H9 (cell line): ENCODE data around the gene VSTM2L. TPM values are rescaled to one million over a fixed set of nuclear protein-coding genes. Genes with fewer than 3 reads are reported as not detected.

ENCODE experiments used
- DNase-seq: peaks from one replicate; pipeline ENCODE4 v3.0.0-alpha.2; 2017
- H2AFZ ChIP-seq: one replicate; pipeline ENCODE4 v1.6.1; 2013; ENCODE audit warnings: mild to moderate bottlenecking, low read length, control low read depth, moderate library complexity
- H2AK5ac ChIP-seq: 2 replicates; pipeline ENCODE4 v1.6.1; 2013; ENCODE audit warnings: low read length, control low read depth, mixed read lengths; ENCODE audit not compliant: insufficient read length
- H2BK120ac ChIP-seq: one replicate; pipeline ENCODE4 v1.6.1; 2013; ENCODE audit warnings: low read depth, mild to moderate bottlenecking, low read length, control low read depth, inconsistent platforms; ENCODE audit not compliant: poor library complexity, severe bottlenecking
- H2BK12ac ChIP-seq: 2 replicates; pipeline ENCODE4 v1.6.1; 2013; ENCODE audit warnings: low read length, control low read depth, mixed read lengths, low read depth; ENCODE audit not compliant: insufficient read length
- H2BK15ac ChIP-seq: 2 replicates; pipeline ENCODE4 v1.6.1; 2013; ENCODE audit warnings: low read depth, low read length, control low read depth
- H2BK20ac ChIP-seq: one replicate; pipeline ENCODE4 v1.6.1; 2013; ENCODE audit warnings: low read depth, mild to moderate bottlenecking, low read length, control low read depth, inconsistent platforms; ENCODE audit not compliant: poor library complexity, severe bottlenecking
- H2BK5ac ChIP-seq: 2 replicates; pipeline ENCODE4 v1.6.1; 2013; ENCODE audit warnings: low read length, control low read depth, mixed read lengths; ENCODE audit not compliant: insufficient read length
- H3K14ac ChIP-seq: 2 replicates; pipeline ENCODE4 v1.6.1; 2013; ENCODE audit warnings: low read length, control low read depth; ENCODE audit not compliant: insufficient read depth
- H3K18ac ChIP-seq: 2 replicates; pipeline ENCODE4 v1.6.1; 2013; ENCODE audit warnings: low read depth, mild to moderate bottlenecking, mixed read lengths, low read length, control low read depth; ENCODE audit not compliant: insufficient read length
- H3K23ac ChIP-seq: 2 replicates; pipeline ENCODE4 v1.6.1; 2013; ENCODE audit warnings: low read length, control low read depth, mixed read lengths, low read depth; ENCODE audit not compliant: insufficient read length
- H3K23me2 ChIP-seq: 2 replicates; pipeline ENCODE4 v1.6.1; 2013; ENCODE audit warnings: low read depth, mild to moderate bottlenecking, mixed read lengths, low read length, control low read depth; ENCODE audit not compliant: insufficient read length, poor library complexity, severe bottlenecking
- H3K27ac ChIP-seq: 2 replicates; pipeline ENCODE4 v1.5.1; 2013; ENCODE audit warnings: low read length, control low read depth, mixed read lengths, low read depth; ENCODE audit not compliant: insufficient read length
- H3K27me3 ChIP-seq: 2 replicates; pipeline ENCODE4 v1.6.1; 2013; ENCODE audit warnings: low read length, control low read depth, inconsistent platforms; ENCODE audit not compliant: insufficient read depth
- H3K4ac ChIP-seq: 2 replicates; pipeline ENCODE4 v1.6.1; 2013; ENCODE audit warnings: low read depth, mild to moderate bottlenecking, control low read depth, inconsistent platforms, low read length, moderate library complexity
- H3K4me1 ChIP-seq: 2 replicates; pipeline ENCODE4 v1.6.1; 2013; ENCODE audit warnings: low read length, control low read depth, inconsistent platforms; ENCODE audit not compliant: insufficient read depth
- H3K4me2 ChIP-seq: 2 replicates; pipeline ENCODE4 v1.6.1; 2013; ENCODE audit warnings: low read length, control low read depth, mixed read lengths; ENCODE audit not compliant: insufficient read length, insufficient read depth
- H3K56ac ChIP-seq: 2 replicates; pipeline ENCODE4 v1.6.1; 2013; ENCODE audit warnings: low read depth, mild to moderate bottlenecking, mixed read lengths, low read length, control low read depth; ENCODE audit not compliant: insufficient read length
- H3K79me1 ChIP-seq: 2 replicates; pipeline ENCODE4 v1.6.1; 2013; ENCODE audit warnings: low read depth, mild to moderate bottlenecking, moderate library complexity, low read length, control low read depth, inconsistent platforms; ENCODE audit not compliant: insufficient read depth, poor library complexity, severe bottlenecking
- H3K79me2 ChIP-seq: 2 replicates; pipeline ENCODE4 v1.6.1; 2013; ENCODE audit warnings: low read length, control low read depth, inconsistent platforms; ENCODE audit not compliant: insufficient read depth
- H3K9ac ChIP-seq: 2 replicates; pipeline ENCODE4 v1.6.1; 2013; ENCODE audit warnings: low read length, control low read depth, mixed read lengths; ENCODE audit not compliant: insufficient read length; ENCODE audit errors: extremely low read depth
- H3K9me3 ChIP-seq: one replicate; pipeline ENCODE4 v1.6.1; 2013; ENCODE audit warnings: low read depth, low read length, inconsistent platforms; ENCODE audit not compliant: control insufficient read depth
- H3T11ph ChIP-seq: one replicate; pipeline ENCODE4 v1.6.1; 2013; ENCODE audit warnings: mild to moderate bottlenecking, low read length, control low read depth, inconsistent platforms
- H4K20me1 ChIP-seq: one replicate; pipeline ENCODE4 v1.6.1; 2013; ENCODE audit not compliant: control insufficient read depth, insufficient read length, insufficient read depth
- H4K5ac ChIP-seq: 2 replicates; pipeline ENCODE4 v1.6.1; 2013; ENCODE audit warnings: low read depth, mild to moderate bottlenecking, mixed read lengths, low read length, control low read depth; ENCODE audit not compliant: insufficient read length
- H4K8ac ChIP-seq: replicated peaks from 2 replicates; pipeline ENCODE4 v1.6.1; 2013; ENCODE audit warnings: low read length, control low read depth, mixed read lengths, low read depth; ENCODE audit not compliant: insufficient read length
- H4K91ac ChIP-seq: 2 replicates; pipeline ENCODE4 v1.6.1; 2013; ENCODE audit warnings: low read depth, mild to moderate bottlenecking, moderate library complexity, mixed read lengths, low read length, control low read depth; ENCODE audit not compliant: insufficient read length
- H3K27ac Mint-ChIP-seq, 3 experiments: 2 replicates in 2 of 3; 3 replicates in 1 of 3; pipeline ENCODE4 v1.8.0; 2020 to 2021; ENCODE audit warnings: mixed read lengths in 3 of 3, mild to moderate bottlenecking in 1 of 3, moderate library complexity in 1 of 3
- H3K27me3 Mint-ChIP-seq: 2 replicates; pipeline ENCODE4 v1.8.0; 2021; ENCODE audit warnings: low read depth, mild to moderate bottlenecking, moderate library complexity, mixed read lengths
- H3K36me3 Mint-ChIP-seq, 3 experiments: 2 replicates in 2 of 3; 3 replicates in 1 of 3; pipeline ENCODE4 v1.8.0; 2020 to 2021; ENCODE audit warnings: low read depth in 3 of 3, mixed read lengths in 3 of 3; ENCODE audit not compliant: insufficient read depth in 1 of 3
- H3K4me1 Mint-ChIP-seq, 2 experiments: 2 replicates each; pipeline ENCODE4 v1.8.0; 2020; ENCODE audit warnings: mixed read lengths in 2 of 2
- H3K4me3 Mint-ChIP-seq, 2 experiments: 2 replicates in 1 of 2; 3 replicates in 1 of 2; pipeline ENCODE4 v1.8.0; 2020 to 2021; ENCODE audit warnings: mild to moderate bottlenecking in 2 of 2, mixed read lengths in 2 of 2, moderate library complexity in 1 of 2
- H3K9me3 Mint-ChIP-seq, 2 experiments: 2 replicates in 1 of 2; 3 replicates in 1 of 2; pipeline ENCODE4 v1.8.0; 2020; ENCODE audit warnings: mild to moderate bottlenecking in 2 of 2, mixed read lengths in 2 of 2, moderate library complexity in 1 of 2
- WGBS: extraction: QIAGEN DNeasy Blood & Tissue Kit; methylation state at CpG from one replicate; pipeline ENCODE4 v1.1.7; 2013; ENCODE audit warnings: missing lambda C conversion rate, low lambda C conversion rate, mixed read lengths; ENCODE audit not compliant: insufficient read length; ENCODE audit errors: extremely low coverage; 5-methylcytosine and 5-hydroxymethylcytosine counted together
- total RNA-seq: library from RNA; stranded (reverse); gene quantifications from 2 replicates; pipeline ENCODE4 v1.2.1, GENCODE V29; 2021
- TF ChIP-seq, protein P1 (sequence below): fragments of 200-600 bp; sonication (generic); conservative IDR thresholded peaks from 3 replicates; pipeline ENCODE4 v1.8.0; 2021; ENCODE audit warnings: antibody characterized with exemption, mild to moderate bottlenecking

VSTM2L gene
- total RNA-seq, 1 experiment from 2014 or later = 2.1 TPM

DNA sequence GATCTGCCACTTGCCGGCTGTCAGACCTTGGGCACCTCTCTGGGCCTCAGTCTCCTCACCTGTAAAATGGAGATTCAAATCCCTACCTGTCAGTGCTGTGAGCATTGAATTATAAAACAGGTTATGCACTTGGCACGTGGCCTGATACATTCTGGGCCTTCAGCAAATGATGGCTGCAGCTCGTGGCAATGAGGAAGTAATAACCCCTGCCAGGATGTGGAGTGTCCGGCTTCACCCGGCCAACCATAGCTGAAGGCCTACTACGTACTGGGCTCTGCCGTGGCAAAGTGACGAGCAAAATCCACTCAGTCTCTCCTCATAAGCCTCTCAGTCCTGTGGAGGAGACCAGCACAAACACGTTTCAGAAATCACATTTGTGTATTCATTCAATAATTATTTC, 10.9 kb upstream of the VSTM2L start:
- no peak overlapping the region for H4K5ac ChIP-seq
- no peak overlapping the region for H2BK5ac ChIP-seq
- no peak overlapping the region for H3K27ac ChIP-seq
- H3K9ac ChIP-seq = no peak overlapping the region
- no peak overlapping the region for H2BK120ac ChIP-seq
- no peaks in the 10 kb centered on the region for H3K9me3 Mint-ChIP-seq
- H3K23ac ChIP-seq = no peak overlapping the region
- H2BK20ac ChIP-seq = no peak overlapping the region
- H3K27me3 ChIP-seq = no peaks in the 10 kb centered on the region
- H2AK5ac ChIP-seq = no peak overlapping the region
- no peaks in the 10 kb centered on the region for H3K4me1 ChIP-seq
- H3K14ac ChIP-seq = no peak overlapping the region
- no peaks in the 10 kb centered on the region for H3K36me3 Mint-ChIP-seq
- H3K4ac ChIP-seq = no peak overlapping the region
- H3K27me3 Mint-ChIP-seq = no peaks in the 10 kb centered on the region
- WGBS = no CpG with 5 or more reads among the region's 9 CpGs
- no peaks in the 10 kb centered on the region for H3K9me3 ChIP-seq
- peaks cover 2% of the 10 kb centered on the region for H3K23me2 ChIP-seq
- no peak overlapping the region for H2BK15ac ChIP-seq
- H3K79me1 ChIP-seq = no peaks in the 10 kb centered on the region
- no peaks in the 10 kb centered on the region for H4K20me1 ChIP-seq
- H3K56ac ChIP-seq = no peak overlapping the region
- H3K79me2 ChIP-seq = no peaks in the 10 kb centered on the region
- H2BK12ac ChIP-seq = no peak overlapping the region
- no peak overlapping the region for H3T11ph ChIP-seq
- no peak overlapping the region for H2AFZ ChIP-seq
- no peak overlapping the region for H3K18ac ChIP-seq
- no peak overlapping the region for H3K4me3 Mint-ChIP-seq
- no peak overlapping the region for H4K8ac ChIP-seq
- H4K91ac ChIP-seq = no peak overlapping the region
- peaks cover 2% of the 10 kb centered on the region in 2 experiments for H3K4me1 Mint-ChIP-seq
- H3K4me2 ChIP-seq = no peak overlapping the region
- TF ChIP-seq, protein P1, sequence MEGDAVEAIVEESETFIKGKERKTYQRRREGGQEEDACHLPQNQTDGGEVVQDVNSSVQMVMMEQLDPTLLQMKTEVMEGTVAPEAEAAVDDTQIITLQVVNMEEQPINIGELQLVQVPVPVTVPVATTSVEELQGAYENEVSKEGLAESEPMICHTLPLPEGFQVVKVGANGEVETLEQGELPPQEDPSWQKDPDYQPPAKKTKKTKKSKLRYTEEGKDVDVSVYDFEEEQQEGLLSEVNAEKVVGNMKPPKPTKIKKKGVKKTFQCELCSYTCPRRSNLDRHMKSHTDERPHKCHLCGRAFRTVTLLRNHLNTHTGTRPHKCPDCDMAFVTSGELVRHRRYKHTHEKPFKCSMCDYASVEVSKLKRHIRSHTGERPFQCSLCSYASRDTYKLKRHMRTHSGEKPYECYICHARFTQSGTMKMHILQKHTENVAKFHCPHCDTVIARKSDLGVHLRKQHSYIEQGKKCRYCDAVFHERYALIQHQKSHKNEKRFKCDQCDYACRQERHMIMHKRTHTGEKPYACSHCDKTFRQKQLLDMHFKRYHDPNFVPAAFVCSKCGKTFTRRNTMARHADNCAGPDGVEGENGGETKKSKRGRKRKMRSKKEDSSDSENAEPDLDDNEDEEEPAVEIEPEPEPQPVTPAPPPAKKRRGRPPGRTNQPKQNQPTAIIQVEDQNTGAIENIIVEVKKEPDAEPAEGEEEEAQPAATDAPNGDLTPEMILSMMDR = no peak
- no peak for DNase-seq
- H3K27ac Mint-ChIP-seq = no peak overlapping the region
